Measurements from ENCODE around the gene WWOX.

DNA sequence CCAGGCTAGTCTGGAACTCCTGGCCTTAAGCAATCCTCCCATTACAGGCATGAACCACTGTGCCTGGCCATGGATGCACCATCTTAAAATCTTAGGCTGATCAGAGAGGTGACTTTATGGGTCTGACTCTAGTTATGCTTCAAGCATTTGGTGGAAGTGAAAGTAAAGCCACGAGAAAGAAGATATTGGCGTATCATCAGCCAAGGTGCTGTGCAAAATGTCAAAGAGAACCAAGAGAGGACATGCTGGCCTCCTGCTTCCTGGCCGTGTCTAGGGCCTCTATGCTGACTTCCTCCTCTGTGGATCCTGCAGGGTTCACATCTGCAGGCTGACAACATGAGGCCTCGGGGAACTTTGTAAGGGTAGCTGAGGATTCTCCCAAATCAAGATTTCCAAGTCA lies 1115.8 kb downstream of the WWOX start:
- TF ChIP-seq, protein P1, sequence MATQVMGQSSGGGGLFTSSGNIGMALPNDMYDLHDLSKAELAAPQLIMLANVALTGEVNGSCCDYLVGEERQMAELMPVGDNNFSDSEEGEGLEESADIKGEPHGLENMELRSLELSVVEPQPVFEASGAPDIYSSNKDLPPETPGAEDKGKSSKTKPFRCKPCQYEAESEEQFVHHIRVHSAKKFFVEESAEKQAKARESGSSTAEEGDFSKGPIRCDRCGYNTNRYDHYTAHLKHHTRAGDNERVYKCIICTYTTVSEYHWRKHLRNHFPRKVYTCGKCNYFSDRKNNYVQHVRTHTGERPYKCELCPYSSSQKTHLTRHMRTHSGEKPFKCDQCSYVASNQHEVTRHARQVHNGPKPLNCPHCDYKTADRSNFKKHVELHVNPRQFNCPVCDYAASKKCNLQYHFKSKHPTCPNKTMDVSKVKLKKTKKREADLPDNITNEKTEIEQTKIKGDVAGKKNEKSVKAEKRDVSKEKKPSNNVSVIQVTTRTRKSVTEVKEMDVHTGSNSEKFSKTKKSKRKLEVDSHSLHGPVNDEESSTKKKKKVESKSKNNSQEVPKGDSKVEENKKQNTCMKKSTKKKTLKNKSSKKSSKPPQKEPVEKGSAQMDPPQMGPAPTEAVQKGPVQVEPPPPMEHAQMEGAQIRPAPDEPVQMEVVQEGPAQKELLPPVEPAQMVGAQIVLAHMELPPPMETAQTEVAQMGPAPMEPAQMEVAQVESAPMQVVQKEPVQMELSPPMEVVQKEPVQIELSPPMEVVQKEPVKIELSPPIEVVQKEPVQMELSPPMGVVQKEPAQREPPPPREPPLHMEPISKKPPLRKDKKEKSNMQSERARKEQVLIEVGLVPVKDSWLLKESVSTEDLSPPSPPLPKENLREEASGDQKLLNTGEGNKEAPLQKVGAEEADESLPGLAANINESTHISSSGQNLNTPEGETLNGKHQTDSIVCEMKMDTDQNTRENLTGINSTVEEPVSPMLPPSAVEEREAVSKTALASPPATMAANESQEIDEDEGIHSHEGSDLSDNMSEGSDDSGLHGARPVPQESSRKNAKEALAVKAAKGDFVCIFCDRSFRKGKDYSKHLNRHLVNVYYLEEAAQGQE (IDR thresholded peaks at IDR 0.05), result no peak
- no peak for TF ChIP-seq RFX5 (IDR thresholded peaks at IDR 0.05)
- TF ChIP-seq MYC (IDR thresholded peaks at IDR 0.05; ENCODE audit: borderline replicate concordance, low read length), result no peak
- no peak for TF ChIP-seq FOSL2 (IDR thresholded peaks at IDR 0.05)
- TF ChIP-seq FOSL2 (CRISPR knock-in tag; IDR thresholded peaks at IDR 0.05), result no peak
